GM18511 (cell line): Measurements from ENCODE around the gene C22orf23.

Source experiments
- ATAC-seq: cut with Tn5 transposase; IDR thresholded peaks from one replicate; pipeline ENCODE4 v1.9.1; 2021; ENCODE audit warnings: mild to moderate bottlenecking, moderate library complexity; ENCODE audit not compliant: unreplicated experiment

The C22orf23 gene

DNA sequence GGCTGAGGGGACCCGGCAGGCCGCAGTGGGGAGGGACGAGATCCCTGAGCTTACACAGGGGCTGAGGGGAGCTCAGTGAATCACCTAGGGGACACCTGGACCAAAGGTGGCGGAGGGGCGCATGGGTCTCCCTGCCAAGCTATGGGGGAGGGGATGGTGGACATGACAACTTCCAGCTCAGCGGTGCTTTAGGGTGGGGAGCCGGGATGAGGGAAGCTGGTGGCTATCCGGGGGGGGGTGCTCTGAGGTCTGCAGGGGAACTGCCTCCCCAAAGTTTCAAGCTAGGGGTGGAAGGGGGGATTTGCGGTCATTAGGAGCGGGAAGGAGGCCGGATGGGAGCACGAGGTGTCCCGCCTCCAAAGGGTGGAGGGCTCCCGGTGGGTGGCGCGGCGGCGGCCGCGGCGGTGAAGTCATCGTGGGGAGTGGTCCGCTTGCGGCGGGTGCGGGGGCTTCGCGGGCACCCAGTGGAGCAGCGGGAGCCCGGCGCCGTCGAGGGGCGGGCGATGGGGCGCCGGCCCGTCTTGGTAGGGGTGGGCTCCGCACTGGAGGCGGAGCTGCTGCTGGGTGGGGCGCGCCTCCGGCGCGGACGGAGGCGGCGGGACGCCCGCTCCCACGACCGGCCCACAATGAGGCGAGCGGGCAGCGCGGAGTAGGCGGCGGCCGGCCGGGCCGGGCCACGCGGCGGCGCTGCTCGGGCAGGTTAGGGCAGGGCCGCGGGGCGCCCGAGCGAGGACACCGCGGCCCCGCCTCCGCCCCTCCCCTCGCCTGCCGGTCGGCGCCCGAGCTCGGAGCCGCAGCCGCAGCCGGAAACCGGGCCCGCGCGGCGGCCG lies 47.7 kb downstream of the C22orf23 start, which contains the start of gene MICALL1:
TSS of gene MICALL1 (plus strand) at position 764 of the 830 bp plus-strand sequence. CDS start 126 bp downstream, outside the sequence.
- ATAC-seq, result peak; percentile 91

DNA sequence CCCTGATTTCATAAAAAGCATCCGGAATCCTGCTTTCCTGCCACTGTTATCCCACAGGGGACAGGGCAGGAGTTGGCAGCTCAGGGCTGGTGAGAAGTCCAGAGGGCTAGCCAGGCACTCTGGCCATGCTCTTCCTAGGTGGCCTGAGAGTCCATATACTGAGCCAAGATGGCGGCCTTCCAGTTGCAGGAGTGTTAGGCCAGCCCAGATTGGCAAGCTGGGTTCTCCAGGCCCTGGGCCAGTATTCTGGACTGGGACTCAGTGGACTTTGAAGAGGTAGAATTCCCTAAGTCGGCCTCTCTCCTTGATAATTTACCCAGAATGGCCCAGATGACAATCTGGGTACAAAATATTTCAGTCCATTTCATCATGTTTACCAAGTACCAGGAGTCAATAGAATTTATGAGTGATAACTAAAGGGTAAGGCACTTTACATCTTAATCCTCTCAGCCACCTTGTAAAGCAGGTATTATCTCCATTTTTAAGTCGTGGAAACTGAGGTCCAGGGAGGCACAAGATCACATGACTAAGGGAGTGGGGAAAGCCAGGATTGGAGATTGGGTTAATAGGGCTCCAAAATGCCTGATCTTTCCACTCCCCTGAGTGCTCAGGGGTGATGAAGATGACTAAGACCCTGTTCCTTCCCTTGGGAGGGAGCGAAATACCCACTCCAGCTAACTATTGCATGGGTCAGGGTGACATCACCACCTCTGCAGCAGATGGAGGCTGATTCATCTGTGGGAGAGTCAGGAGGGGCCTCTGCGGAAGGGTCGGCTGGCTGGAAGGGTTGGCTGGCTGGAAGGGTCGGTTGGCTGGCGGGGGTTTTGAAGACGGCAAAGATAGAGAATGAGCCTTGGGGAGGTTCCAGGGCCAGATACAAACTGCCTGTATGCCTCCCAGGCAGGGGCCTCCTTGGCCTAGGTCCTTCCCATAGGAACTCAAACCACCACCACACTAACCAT lies 48.5 kb downstream of the C22orf23 start:
- no peak for ATAC-seq

DNA sequence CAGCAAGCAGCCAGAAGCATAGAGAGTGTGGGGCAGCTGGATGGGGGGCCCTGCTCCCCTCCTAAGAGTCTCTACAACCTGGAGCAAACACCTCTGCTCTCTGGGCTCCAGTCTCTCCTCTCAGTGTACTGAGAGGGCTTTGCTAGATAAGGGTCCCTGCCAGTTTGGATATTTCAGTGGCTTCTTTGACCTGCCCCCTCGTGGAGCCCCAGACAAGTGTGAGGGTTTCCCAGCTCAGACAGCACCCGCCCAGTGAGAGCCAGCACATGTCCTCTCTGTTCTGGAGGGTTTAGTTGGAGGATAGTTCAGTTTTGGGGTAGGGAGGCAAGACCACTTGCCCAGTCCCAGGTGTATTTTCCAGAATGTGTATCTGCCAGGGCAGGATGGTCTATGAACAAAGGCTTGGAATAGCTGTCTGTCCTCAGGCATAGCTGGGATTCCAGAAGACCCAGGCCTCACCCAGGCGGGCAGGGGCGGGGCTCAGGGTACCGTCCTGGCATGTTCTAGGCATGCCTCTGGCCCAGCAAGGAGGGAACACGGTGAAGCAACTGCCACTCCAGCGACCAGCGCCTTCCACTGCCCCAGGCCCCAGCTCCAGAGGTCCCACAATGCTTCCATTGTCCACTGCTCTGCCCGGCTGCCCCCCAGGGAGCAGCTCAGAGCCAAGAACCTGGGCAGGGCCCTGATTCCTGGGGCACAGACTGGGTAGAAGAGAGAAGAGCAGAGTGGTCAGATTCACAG lies 54.8 kb downstream of the C22orf23 start:
- no peak for ATAC-seq

DNA sequence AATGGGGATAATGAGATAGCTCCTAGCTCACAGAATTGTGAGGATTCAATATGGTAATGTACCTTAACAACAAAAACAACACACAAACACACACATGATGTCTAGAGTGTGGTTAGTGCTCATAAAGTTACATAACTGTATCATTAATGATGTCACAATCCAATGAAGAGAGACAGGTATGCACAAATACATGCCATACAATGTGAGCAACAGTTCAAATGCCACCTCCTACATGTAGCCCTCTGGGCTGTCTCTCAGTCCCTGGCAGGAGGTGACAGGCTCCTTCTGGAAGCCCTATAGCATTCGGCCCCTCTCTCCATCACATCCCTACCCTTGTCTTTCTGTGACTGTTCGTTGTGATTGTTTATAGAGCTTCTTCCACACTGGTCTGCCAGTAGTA lies 55.6 kb downstream of the C22orf23 start:
- no peak for ATAC-seq

DNA sequence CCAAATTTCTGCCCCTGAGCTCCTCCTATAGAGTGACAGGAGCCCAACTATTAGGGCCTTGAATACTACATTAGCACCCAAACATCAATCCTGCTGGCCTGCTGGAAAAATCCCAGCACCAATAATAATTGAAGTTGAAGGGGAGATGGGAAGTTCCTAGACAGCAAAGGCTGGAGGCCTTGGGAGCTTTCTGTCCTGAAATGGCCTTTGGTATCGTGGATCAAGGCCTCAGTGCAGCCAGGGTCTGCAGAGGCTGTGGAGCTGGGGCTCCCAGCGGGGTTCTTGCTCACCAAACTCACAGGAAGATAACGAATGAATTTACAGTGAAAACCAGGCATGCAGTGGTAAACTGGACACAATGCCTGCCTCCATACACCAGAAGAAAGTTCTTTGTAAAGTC lies 56.5 kb downstream of the C22orf23 start:
- no peak for ATAC-seq

DNA sequence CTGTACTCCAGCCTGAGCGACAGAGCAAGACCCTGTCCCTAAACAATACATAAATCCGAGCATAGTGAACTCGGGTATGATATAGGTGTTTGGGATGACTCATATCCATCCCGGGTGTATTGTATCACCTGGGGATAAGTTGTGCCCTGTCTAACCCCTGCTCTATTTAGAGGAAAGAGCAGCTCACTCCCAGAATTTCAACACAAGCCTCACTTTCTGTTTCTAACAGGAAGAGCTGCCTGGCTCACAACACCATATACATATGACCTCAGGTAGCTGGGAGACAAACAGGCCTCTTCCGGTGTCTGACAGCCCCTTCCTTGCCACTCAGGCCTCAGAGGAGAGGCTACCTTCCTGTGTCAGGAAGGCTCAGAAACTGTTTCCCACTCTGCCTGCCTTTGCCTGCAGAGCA lies 57.2 kb downstream of the C22orf23 start:
- ATAC-seq, result peak; percentile 67

DNA sequence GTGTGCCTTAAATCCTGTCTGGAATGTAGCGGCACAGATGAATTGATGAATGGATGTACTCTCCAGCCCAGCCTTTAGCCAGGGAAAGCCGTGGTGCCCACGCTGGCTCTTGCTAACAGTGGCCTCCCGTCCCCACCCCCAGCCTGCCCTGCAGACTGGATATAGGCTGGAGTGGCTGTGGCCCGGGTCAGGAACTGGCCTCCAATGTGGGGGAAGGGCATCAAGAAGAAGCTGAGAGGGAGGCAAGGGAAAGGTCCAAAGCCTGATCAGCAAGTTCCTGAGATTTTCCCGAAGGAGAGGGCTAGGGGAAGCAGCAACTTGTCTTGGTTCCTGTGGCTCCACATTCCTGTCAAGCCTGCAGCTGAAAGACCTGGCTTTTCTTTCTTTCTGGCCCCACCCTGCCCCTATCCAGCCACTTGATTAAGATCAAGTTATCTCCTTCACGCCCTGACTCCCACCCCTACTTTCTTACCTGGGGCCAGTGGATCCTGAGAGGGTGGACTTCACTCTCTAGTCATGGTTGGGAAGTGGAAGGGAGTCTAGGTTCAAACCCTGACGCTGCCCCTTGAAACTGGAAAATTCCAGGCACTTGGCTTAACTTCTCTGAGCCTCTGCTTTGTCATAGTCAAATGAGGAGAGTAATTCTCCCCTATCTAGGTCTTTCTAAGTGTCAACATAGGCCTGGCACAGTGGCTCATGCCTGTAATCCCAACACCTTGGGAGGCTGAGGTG lies 58.3 kb downstream of the C22orf23 start:
- ATAC-seq, result no peak

DNA sequence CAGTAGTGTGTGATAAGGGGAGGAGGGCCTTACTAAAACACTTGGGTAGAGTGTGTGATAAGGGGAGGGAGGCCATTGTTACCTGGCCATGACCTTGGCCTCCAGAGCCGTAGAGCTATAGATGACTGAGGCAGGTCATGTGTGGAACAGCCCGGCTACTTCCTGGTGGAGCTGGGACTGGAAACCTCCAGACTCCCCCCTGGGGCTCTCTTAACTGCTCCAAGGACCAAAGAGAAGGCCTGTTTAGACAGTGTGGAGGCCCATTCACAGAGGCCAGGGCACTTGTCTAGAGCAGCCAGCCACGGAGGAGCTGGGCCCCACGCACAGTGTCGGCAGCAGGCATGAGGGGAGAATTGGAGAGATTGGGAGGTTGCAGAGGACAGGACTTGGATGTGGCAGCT lies 59.8 kb downstream of the C22orf23 start:
- no peak for ATAC-seq
